Renal pelvis (tissue), 12 donors: ENCODE results near the gene SLC1A7. TPM values are rescaled to one million over a fixed set of nuclear protein-coding genes. Genes with fewer than 3 reads are reported as not detected.
"Not testable (repeated sequence)": the region's sequence is repeated elsewhere in the genome, so short reads cannot be mapped to it uniquely, and the experiment has no call there.

Experiments
- DNase-seq: peaks from one replicate; pipeline ENCODE4 v3.0.0-alpha.2; 2013
- long read RNA-seq, 16 experiments: transcript quantifications; one replicate each; lab custom pipeline, GENCODE V29; 2026
- polyA plus RNA-seq, 3 donors: library from polyadenylated mRNA; unstranded; fragments of 120-200 nt; gene quantifications; one replicate each; pipeline ENCODE4 v1.2.1, GENCODE V29; 2013; ENCODE audit not compliant: insufficient read length in 3 of 3

SLC1A7 gene
- polyA plus RNA-seq: under 1 TPM; 0.08 to 0.09 (median 0.09) TPM
- long read RNA-seq, donor 1: 0 reads
- long read RNA-seq, donor 2: 0 reads
- long read RNA-seq, donor 3: 0 reads
- long read RNA-seq, donor 4: 0 reads
- long read RNA-seq, donor 5: 0 reads
- long read RNA-seq, donor 6: 0 reads
- long read RNA-seq, donor 7: 0 reads
- long read RNA-seq, donor 8: 0 reads
- long read RNA-seq, donor 9: 0 reads
- long read RNA-seq, donor 10: 0 reads
- long read RNA-seq, donor 11: 0 reads
- long read RNA-seq, donor 12: 0 reads
- long read RNA-seq, donor 13: 0 reads
- long read RNA-seq, donor 14: 0 reads
- long read RNA-seq, donor 15: 0 reads
- long read RNA-seq, donor 16: 0 reads

GRCh38 chr1:53142226-53142853 is at the start of gene SLC1A7:
SLC1A7 (minus strand) TSS chr1:53142638; CDS start chr1:53142449, 189 bp downstream.
- no peak for DNase-seq

- DNase-seq: no peak
Observed at GRCh38 chr1:53190210-53190611, 47.8 kb upstream of the SLC1A7 start.

GRCh38 chr1:53189061-53189460 is 46.6 kb upstream of the SLC1A7 start:
- no peak for DNase-seq

- DNase-seq: no peak
Observed at GRCh38 chr1:53188099-53188498, 45.7 kb upstream of the SLC1A7 start.

GRCh38 chr1:53187401-53187800 is 45.0 kb upstream of the SLC1A7 start:
- DNase-seq: no peak

- DNase-seq: no peak
Observed at GRCh38 chr1:53186533-53186932, 44.1 kb upstream of the SLC1A7 start.

- DNase-seq: not testable (repeated sequence)
Observed at GRCh38 chr1:53185955-53186297, 43.5 kb upstream of the SLC1A7 start.

GRCh38 chr1:53183095-53183990 is 40.9 kb upstream of the SLC1A7 start:
- DNase-seq: no peak

- DNase-seq: no peak
Observed at GRCh38 chr1:53182716-53183094, 40.3 kb upstream of the SLC1A7 start.

GRCh38 chr1:53182111-53182593 is 39.7 kb upstream of the SLC1A7 start:
- peak; percentile 83 for DNase-seq

GRCh38 chr1:53180951-53181350 is 38.5 kb upstream of the SLC1A7 start:
- DNase-seq: no peak

- DNase-seq: no peak
Observed at GRCh38 chr1:53180226-53180625, 37.8 kb upstream of the SLC1A7 start.

GRCh38 chr1:53176452-53177208 is 34.2 kb upstream of the SLC1A7 start:
- DNase-seq: no peak

- DNase-seq: no peak
Observed at GRCh38 chr1:53174971-53175913, 32.8 kb upstream of the SLC1A7 start.

GRCh38 chr1:53172426-53173128 is 30.1 kb upstream of the SLC1A7 start:
- DNase-seq: no peak

- no peak for DNase-seq
Observed at GRCh38 chr1:53166912-53167311, 24.5 kb upstream of the SLC1A7 start.

- DNase-seq: no peak
Observed at GRCh38 chr1:53166366-53166765, 23.9 kb upstream of the SLC1A7 start.

GRCh38 chr1:53165408-53165961 is 23.0 kb upstream of the SLC1A7 start:
- no peak for DNase-seq

GRCh38 chr1:53163291-53163768 is 20.9 kb upstream of the SLC1A7 start:
- no peak for DNase-seq
